ENCODE results near the gene RNF167. TPM values are rescaled to one million over a fixed set of nuclear protein-coding genes. Genes with fewer than 3 reads are reported as not detected.

The RNF167 gene
- total RNA-seq, 1 donor from 2014 or later, result 98.8 TPM

GRCh38 chr17:4958102-4958501 is 18.0 kb downstream of the RNF167 start:
- no peak overlapping the region for H3K4me3 Mint-ChIP-seq
- H3K4me1 Mint-ChIP-seq (ENCODE audit: unreplicated experiment), result peaks cover 16% of the 10 kb centered on the region
- H3K36me3 Mint-ChIP-seq, result peaks cover 13% of the 10 kb centered on the region
- H3K27me3 Mint-ChIP-seq, result no peaks in the 10 kb centered on the region
- H3K9me3 Mint-ChIP-seq, result no peaks in the 10 kb centered on the region
- H3K27ac Mint-ChIP-seq, result no peak overlapping the region
- TF ChIP-seq CTCF (conservative IDR thresholded peaks at IDR 0.05), result no peak
- no peak for DNase-seq (ENCODE audit: extremely low spot score, unreplicated experiment)

GRCh38 chr17:4959261-4959965 is 19.3 kb downstream of the RNF167 start:
- Mint-ChIP-seq H3K36me3 (peaks cover 13% of the 10 kb centered on the region), H3K4me1 (ENCODE audit: unreplicated experiment) (peaks cover 11% of the 10 kb centered on the region), H3K27ac (peak overlapping the region; percentile 60), H3K27me3 (no peaks in the 10 kb centered on the region), H3K9me3 (no peaks in the 10 kb centered on the region), H3K4me3 (no peak overlapping the region)
- no peak for TF ChIP-seq CTCF (conservative IDR thresholded peaks at IDR 0.05)
- no peak for DNase-seq (ENCODE audit: extremely low spot score, unreplicated experiment)

- Mint-ChIP-seq H3K27ac (no peak overlapping the region), H3K36me3 (peaks cover 17% of the 10 kb centered on the region), H3K4me3 (no peak overlapping the region), H3K4me1 (ENCODE audit: unreplicated experiment) (peaks cover 16% of the 10 kb centered on the region), H3K27me3 (no peaks in the 10 kb centered on the region), H3K9me3 (no peaks in the 10 kb centered on the region)
- TF ChIP-seq CTCF (conservative IDR thresholded peaks at IDR 0.05), result no peak
- DNase-seq (ENCODE audit: extremely low spot score, unreplicated experiment), result no peak
Observed at GRCh38 chr17:4960279-4960922, 20.3 kb downstream of the RNF167 start.

- H3K4me1 Mint-ChIP-seq (ENCODE audit: unreplicated experiment), result peaks cover 33% of the 10 kb centered on the region
- peaks cover 22% of the 10 kb centered on the region for H3K36me3 Mint-ChIP-seq
- H3K27ac Mint-ChIP-seq, result no peak overlapping the region
- no peak for DNase-seq (ENCODE audit: extremely low spot score, unreplicated experiment)
- TF ChIP-seq CTCF (conservative IDR thresholded peaks at IDR 0.05), result no peak
- no peaks in the 10 kb centered on the region for H3K9me3 Mint-ChIP-seq
- peak overlapping the region; percentile 56 for H3K4me3 Mint-ChIP-seq
- no peaks in the 10 kb centered on the region for H3K27me3 Mint-ChIP-seq
Observed at GRCh38 chr17:4965311-4965986, 25.4 kb downstream of the RNF167 start.

- peak; percentile 96 for DNase-seq (ENCODE audit: extremely low spot score, unreplicated experiment)
- peaks cover 20% of the 10 kb centered on the region for H3K36me3 Mint-ChIP-seq
- H3K9me3 Mint-ChIP-seq, result no peaks in the 10 kb centered on the region
- H3K27me3 Mint-ChIP-seq, result no peaks in the 10 kb centered on the region
- no peak overlapping the region for H3K4me3 Mint-ChIP-seq
- H3K27ac Mint-ChIP-seq, result no peak overlapping the region
- no peak for TF ChIP-seq CTCF (conservative IDR thresholded peaks at IDR 0.05)
- peaks cover 37% of the 10 kb centered on the region for H3K4me1 Mint-ChIP-seq (ENCODE audit: unreplicated experiment)
Observed at GRCh38 chr17:4966844-4967538, 26.9 kb downstream of the RNF167 start.
